Adipose tissue (tissue), 3 donors: ENCODE measurements around the gene FAM50A. TPM values are rescaled to one million over a fixed set of nuclear protein-coding genes. Genes with fewer than 3 reads are reported as not detected.
"Not testable (repeated sequence)": the region's sequence is repeated elsewhere in the genome, so short reads cannot be mapped to it uniquely, and the experiment has no call there.

Experiments
- H3K27ac ChIP-seq: one replicate; pipeline ENCODE4 v1.5.1; 2013; ENCODE audit warnings: low read depth, low read length
- WGBS, 3 donors: extraction: QIAGEN DNeasy Blood & Tissue Kit; methylation state at CpG; one replicate each; pipeline ENCODE4 v1.1.7; 2013; 5-methylcytosine and 5-hydroxymethylcytosine counted together
- polyA plus RNA-seq, 3 donors: library from polyadenylated mRNA; stranded (reverse); fragments of 200-250 nt; gene quantifications; one replicate each; pipeline ENCODE4 v1.2.3, GENCODE V29; 2013
- donor health status: healthy with polysubstance abuse.
- donor health status: Bipolar disorder and iron deficiency.
- donor health status: healthy.

Gene FAM50A
- polyA plus RNA-seq, 3 donors = 52.0 to 111 (median 106) TPM

DNA sequence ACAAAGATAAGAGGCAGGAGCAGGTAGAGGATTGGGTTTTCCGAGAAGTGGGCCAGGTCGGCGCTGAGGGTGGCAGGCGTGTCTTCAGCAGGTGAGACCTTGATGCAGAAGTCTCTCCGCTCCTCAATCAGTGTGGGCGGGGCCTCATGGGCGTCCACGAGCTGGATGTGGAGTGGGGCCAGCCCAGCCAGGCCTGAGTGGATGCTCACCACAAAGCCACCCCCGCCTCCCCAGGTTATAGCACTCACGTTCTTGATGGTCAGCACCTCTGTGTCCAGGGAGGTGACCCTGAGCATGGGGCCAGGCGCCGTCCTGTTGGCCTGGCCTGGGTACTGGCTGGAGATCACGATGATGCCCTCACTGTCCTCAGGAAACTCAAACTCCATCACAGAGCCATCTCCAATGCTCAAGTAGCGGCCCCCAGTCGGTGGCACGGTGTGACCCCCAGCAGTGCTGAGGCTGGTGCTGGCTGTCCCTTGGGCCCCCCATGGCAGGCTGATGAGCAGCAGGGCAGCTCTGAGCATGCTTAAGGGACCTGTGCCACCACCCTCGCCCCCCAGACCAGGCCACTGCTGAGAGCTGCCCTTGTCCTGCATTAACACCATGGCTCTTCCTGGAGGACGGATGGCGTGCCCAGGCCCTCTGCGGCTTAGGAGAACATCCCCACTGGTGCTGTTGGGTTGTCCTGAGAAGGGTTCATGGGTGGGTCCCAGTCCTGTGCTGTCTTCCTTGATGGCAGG, 44.6 kb downstream of the FAM50A start:
- 88 to 94% (median 90%) methylated on average over 8 to 20 of the region's 20 CpGs for WGBS, 3 donors
- H3K27ac ChIP-seq = no peak overlapping the region

GRCh38 chrX:154489182-154489581, 45.2 kb downstream of the FAM50A start:
- 85 to 96% (median 94%) methylated on average over 3 to 4 of the region's 4 CpGs for WGBS, 3 donors
- no peak overlapping the region for H3K27ac ChIP-seq

DNA sequence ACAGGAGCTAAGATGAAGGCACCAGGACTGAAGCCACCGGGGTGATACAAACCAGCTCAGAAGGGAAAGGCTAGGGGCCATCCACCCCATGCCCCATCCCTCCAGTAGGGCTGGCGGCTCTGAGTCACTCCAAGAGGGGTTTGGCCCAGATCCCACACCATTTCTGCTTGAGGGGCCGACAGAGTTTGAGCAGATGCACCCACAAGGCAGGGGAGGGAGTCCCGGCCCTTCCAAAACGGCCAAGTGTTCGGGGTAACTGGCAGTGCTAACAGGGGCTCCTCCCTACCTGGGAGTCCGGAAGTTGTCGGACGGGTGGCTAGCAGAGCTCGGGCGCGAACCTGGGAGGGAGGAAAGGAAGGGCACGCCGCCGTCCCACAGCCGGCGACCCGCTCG, 46.1 kb downstream of the FAM50A start:
- WGBS, 3 donors = 0 to 42% (median 0%) methylated on average over 10 to 18 of the region's 19 CpGs
- H3K27ac ChIP-seq = peak overlapping the region; percentile 66

DNA sequence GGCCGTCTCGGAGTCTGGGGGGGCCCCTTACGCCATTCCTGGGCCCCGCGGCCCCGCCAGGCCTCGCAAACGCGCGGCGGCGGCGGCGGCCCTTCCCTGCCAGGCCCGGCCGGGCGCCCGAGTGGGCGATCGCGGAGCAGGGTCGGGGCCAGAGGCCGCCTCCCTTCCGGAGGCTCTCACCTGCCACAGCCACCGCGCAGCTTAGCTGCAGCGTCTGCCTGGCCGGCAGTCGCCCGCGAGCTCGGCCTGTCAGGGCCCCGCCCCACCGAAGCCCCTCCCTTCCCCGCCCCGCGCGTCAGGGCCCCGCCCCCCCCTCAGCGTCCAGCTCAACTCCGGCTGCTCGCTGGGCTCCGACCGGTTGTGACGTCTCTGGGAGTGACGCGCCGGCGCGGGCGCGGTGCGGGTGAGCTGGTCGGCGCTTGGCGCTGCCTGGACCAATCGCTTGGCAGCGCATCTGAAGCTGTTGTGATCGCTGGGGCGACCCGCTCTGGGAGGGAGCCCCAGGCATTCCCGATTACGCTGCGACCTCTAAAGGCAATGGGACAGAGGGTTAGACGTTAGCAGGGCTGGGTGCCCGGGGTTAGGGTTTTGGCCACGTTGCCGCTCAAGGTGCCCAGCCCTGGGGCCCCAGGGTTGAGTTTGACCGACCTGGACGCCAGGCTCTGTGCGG, 46.6 kb downstream of the FAM50A start, which contains the start of gene SLC10A3:
SLC10A3 (minus strand) TSS at position 216 of the 670 bp plus-strand sequence. CDS start 1,689 bp downstream, outside the sequence.
- H3K27ac ChIP-seq = peak within 1 kb of the TSS; percentile 66
- 0 to 29% (median 0%) methylated on average over 29 to 63 of the region's 71 CpGs for WGBS, 3 donors

DNA sequence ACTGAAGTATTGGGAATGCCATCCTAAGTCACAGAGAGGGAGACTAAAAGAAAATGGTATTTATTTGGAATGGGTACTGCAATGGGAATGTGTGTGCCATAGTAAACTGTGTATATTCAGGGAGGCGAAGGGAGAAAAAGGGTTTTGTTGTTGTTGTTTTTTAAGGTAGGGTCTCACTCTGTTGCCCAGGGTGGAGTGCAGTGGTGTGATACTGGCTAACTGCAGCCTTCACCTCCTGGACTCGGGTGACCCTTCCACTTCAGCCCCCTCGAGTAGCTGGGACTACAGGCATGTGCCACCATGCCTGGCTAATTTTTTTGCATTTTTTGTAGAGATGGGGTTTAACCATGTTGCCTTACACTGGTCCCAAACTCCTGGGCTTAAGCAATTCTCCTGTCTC, 50.8 kb downstream of the FAM50A start:
- H3K27ac ChIP-seq = no peak overlapping the region
- WGBS, 3 donors = 66 to 92% (median 86%) methylated on average over 3 of the region's 3 CpGs

DNA sequence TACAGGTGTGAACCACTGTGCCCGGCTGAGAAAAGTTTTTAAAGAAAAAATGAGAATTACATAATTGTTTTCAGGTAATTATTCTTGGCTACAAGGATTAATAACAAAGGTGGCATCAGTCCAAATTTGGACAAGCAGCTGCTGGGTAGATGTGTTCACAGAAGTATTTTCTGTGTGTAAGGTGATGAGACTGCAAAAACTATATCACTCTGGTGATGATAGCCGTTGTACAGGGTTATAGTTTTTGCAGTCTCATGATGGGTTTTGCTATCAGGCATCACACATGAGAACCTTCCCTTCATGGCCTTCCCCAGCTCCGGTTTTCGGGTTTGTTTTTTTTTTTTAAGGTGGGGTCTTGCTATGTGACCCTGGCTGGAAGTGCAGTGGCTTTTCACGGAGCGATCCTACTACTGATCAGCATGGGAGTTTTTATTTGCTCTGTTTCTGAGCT, 51.6 kb downstream of the FAM50A start:
- 68 to 91% (median 69%) methylated on average over 4 to 6 of the region's 6 CpGs for WGBS, 3 donors
- H3K27ac ChIP-seq = no peak overlapping the region

GRCh38 chrX:154496591-154497137, 52.7 kb downstream of the FAM50A start:
- 59 to 81% (median 80%) methylated on average over 4 of the region's 4 CpGs for WGBS, 3 donors
- not testable (repeated sequence) for H3K27ac ChIP-seq

Other genes with a start within 250 kb of the FAM50A start
- not detected for gene OPN1MW2, start 224.4 kb upstream of the FAM50A start, polyA plus RNA-seq
- not detected for gene OPN1MW3, start 186.6 kb upstream of the FAM50A start, polyA plus RNA-seq
- not detected for gene TEX28, start 149.0 kb upstream of the FAM50A start, polyA plus RNA-seq
- gene TKTL1, start 148.3 kb upstream of the FAM50A start, polyA plus RNA-seq = under 1 TPM; 0.05 to 0.40 (median 0.11) TPM
- 100 to 1,000 TPM; 118 to 552 (median 446) TPM for gene FLNA, start 69.5 kb upstream of the FAM50A start, polyA plus RNA-seq
- gene EMD, start 64.8 kb upstream of the FAM50A start, polyA plus RNA-seq = 100 to 1,000 TPM in 1 of 3 donors, 10 to 100 TPM in 2; 66.4 to 115 (median 90.5) TPM
- gene RPL10, start 45.8 kb upstream of the FAM50A start, polyA plus RNA-seq = 1,000 to 10,000 TPM; 6,483 to 8,176 (median 7,781) TPM
- 10 to 100 TPM in 2 of 3 donors, 1 to 10 TPM in 1; 7.5 to 26.6 (median 18.6) TPM for gene DNASE1L1, start 34.9 kb upstream of the FAM50A start, polyA plus RNA-seq
- gene TAFAZZIN, start 32.6 kb upstream of the FAM50A start, polyA plus RNA-seq = 10 to 100 TPM; 22.4 to 45.8 (median 35.2) TPM
- 10 to 100 TPM; 30.9 to 68.7 (median 45.9) TPM for gene ATP6AP1, start 15.5 kb upstream of the FAM50A start, polyA plus RNA-seq
- 10 to 100 TPM; 50.7 to 95.3 (median 94.8) TPM for gene GDI1, start 7.0 kb upstream of the FAM50A start, polyA plus RNA-seq
- gene PLXNA3, start 14.1 kb downstream of the FAM50A start, polyA plus RNA-seq = 10 to 100 TPM in 1 of 3 donors, 1 to 10 TPM in 2; 6.3 to 11.6 (median 9.7) TPM
- gene LAGE3, start 35.1 kb downstream of the FAM50A start, polyA plus RNA-seq = 10 to 100 TPM; 20.6 to 30.0 (median 23.1) TPM
- gene UBL4A, start 42.5 kb downstream of the FAM50A start, polyA plus RNA-seq = 10 to 100 TPM; 20.6 to 35.4 (median 24.3) TPM
- 10 to 100 TPM; 19.4 to 26.7 (median 25.0) TPM for gene SLC10A3, start 46.5 kb downstream of the FAM50A start, polyA plus RNA-seq
- 10 to 100 TPM; 48.9 to 61.5 (median 49.3) TPM for gene FAM3A, start 72.1 kb downstream of the FAM50A start, polyA plus RNA-seq
- 10 to 100 TPM; 17.6 to 88.4 (median 33.6) TPM for gene G6PD, start 102.7 kb downstream of the FAM50A start, polyA plus RNA-seq
- 10 to 100 TPM; 10.6 to 29.0 (median 20.2) TPM for gene IKBKG, start 103.5 kb downstream of the FAM50A start, polyA plus RNA-seq
- under 1 TPM in 1 of 3 donors, not detected in 2; 0.51 TPM for gene CTAG1A, start 141.0 kb downstream of the FAM50A start, polyA plus RNA-seq
- under 1 TPM in 1 of 3 donors, not detected in 2; 0.59 TPM for gene CTAG1B, start 175.1 kb downstream of the FAM50A start, polyA plus RNA-seq
- 1 to 10 TPM in 1 of 3 donors, not detected in 2; 8.5 TPM for gene CTAG2, start 209.4 kb downstream of the FAM50A start, polyA plus RNA-seq